GM18526 (cell line): ENCODE measurements around the gene CUX1.

Source experiments
- POLR2A ChIP-seq: IDR thresholded peaks from 3 replicates; pipeline ENCODE4 v1.6.1; 2011; ENCODE audit not compliant: insufficient read length; ENCODE audit errors: extremely low read depth

The CUX1 gene

GRCh38 chr7:101993311-101993710 is 175.9 kb downstream of the CUX1 start:
- no peak for TF ChIP-seq POLR2A

DNA sequence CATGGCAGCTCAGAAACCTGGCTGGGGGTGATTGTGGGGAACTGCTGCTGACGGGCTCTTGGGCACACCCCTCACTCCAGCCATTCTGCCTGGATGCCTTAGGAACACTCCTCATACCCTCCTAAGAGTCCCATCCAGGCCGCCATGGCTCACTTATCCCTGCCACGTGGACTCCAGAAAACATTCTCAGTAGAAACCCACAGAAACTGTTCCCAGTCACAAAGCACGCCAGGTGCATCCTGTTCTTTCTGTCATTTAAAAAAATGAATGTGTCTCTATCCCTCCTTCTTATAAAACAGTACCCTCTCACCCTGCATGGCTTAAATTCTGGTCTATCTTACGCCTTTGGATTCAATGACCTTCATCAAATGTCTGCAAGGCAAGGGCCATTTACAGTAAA is 177.7 kb downstream of the CUX1 start:
- no peak for TF ChIP-seq POLR2A

DNA sequence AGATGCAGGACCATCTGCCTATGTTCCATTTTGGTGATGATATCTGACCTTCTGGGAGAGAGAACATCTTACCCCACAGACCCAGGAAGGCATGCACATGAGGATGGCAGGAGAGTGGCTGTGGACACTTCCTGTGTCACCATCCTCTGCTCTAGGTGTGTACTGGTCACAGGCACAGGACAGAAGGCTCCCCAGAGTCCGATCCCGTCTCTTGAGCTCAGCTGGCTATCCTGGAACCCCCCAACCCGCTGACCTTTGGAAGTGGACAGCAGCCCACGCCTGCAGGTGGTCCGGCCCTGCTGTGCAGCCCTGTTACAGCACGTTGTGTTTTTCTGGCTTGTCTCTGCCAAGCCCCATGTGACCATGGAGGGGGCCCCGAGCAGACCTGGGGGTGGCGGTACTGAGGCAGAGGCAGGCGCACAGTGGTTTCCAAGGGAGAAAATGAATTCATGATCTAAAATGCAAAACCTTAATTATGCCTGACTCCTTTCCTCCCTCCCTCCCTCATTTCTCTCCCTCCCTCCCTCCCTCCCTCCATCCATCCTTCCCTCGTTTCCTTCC is 178.8 kb downstream of the CUX1 start:
- no peak for TF ChIP-seq POLR2A

DNA sequence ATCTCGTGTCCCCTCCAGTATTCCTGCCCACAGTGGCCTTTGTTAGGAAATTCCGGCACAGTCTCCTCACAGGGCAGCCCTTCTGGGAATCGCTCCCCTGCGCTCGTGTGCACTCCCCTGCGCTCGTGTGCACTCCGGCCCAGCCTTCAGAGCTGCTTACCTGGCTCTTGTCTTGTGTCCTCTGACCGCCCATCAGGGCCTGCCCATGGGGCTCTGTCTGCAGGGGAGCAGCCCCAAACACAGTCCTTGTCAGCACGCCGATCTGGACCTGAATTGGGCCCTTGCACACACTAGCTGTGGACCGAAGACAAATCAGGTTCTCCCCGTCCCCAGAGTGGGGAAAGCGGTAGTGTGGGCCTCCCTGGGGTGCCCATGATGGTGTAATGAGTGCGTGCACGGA is 179.4 kb downstream of the CUX1 start:
- no peak for TF ChIP-seq POLR2A

DNA sequence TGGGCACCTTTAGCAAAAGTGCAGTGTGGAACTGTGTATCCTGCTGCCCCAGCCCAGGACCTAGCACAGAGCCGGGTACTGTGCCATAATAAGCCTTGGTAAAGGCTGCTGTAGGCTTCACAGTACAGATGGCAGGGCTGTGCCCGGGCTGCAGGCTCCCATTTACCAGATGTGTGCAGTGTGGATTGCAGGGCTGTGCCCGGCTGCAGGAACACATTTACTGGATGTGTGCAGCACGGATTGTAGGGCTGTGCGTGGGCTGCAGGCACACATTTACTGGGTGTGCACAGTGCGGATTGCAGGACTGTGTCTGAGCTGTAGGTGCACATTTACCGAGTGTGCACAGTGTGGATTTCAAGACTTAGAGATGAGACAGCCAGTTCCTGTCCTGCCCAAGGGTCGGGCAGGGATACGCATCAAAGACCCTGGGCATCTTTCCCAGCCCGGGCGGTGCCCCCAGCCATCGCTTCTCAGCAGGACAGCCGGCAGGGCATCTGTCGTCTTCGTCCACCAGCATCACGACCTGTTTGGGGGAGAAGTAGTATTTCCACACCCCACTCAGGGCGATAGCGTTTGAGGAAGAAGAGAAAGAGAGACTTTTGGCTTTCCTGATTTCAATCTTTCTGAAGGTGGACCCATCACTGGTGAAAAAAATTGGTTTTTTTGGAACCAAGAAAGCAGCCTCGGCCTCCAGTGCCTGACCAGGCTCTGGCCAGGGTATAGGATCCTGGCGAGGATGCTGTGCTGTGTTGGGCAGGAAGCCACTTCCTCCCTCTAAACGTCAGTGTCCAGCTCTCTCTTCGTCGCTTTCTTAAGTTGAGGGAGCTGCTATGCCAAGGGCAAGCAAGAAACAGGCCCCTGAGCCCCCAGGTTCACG is 180.8 kb downstream of the CUX1 start:
- TF ChIP-seq POLR2A = no peak

- no peak for TF ChIP-seq POLR2A
These were observed 181.4 kb downstream of the CUX1 start for GRCh38 chr7:101998906-101999240.

DNA sequence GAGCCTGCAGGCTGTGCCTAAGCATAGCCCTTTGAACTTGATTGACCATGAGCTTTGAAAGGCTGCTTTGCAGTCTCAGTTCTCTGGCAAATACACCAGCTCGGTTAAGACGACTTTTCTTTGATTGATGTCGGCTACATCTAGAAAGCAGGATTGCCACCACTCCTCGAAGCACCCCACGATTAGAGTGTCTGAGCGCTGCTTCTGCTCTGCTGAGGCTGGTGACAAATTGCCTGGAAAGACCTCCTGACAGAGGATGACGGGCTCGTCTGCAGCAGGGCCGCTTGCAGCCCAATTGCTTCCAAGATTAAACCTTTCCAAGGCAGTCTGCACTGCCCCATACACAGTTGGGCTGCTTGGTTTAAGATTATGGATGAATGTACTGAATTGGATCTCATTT is 182.0 kb downstream of the CUX1 start:
- no peak for TF ChIP-seq POLR2A

DNA sequence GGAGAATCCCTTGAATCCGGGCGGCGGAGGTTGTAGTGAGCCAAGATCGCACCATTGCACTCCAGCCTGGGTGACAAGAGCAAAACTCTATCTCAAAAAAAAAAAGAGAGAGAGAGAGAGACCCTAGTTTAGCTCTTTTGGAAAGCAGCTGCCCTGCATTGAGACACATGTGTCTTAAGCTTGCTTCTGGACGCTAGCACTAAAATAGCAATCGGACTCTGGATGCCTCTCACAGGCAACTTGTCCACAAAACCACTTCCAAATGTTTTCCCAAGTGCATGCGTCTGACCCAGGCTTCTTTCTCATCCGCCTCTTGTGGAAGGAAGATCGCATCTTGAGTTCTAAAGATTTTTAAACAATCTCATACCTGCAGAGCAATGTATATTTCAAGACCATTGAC is 182.7 kb downstream of the CUX1 start:
- TF ChIP-seq POLR2A = no peak

- no peak for TF ChIP-seq POLR2A
These were observed 186.8 kb downstream of the CUX1 start for GRCh38 chr7:102004229-102004628.

- TF ChIP-seq POLR2A = no peak
These were observed 187.4 kb downstream of the CUX1 start for GRCh38 chr7:102004848-102005247.

- no peak for TF ChIP-seq POLR2A
These were observed 188.6 kb downstream of the CUX1 start for GRCh38 chr7:102005933-102006480.

DNA sequence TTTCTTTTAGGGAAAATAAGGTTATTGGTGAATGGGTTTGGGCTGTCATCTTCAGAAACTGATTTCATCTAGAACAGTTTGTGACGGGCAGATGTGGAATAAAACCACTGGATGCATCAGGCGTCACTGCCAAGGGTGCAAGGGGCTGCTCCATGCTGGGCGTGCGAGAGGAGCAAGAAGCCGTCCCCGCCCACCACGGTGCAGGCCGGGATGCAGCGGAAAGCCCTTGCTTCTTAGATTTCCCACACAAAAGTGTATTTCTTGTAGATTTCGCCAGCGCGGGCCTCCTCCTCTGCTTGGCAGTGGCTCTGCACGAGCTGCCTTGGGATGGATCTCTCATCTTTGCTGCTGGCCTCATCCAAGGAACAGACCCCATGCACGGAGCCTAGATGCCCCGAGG is 189.3 kb downstream of the CUX1 start:
- no peak for TF ChIP-seq POLR2A

- TF ChIP-seq POLR2A = no peak
These were observed 191.3 kb downstream of the CUX1 start for GRCh38 chr7:102008535-102009262.

- no peak for TF ChIP-seq POLR2A
These were observed 192.2 kb downstream of the CUX1 start for GRCh38 chr7:102009628-102010027.

DNA sequence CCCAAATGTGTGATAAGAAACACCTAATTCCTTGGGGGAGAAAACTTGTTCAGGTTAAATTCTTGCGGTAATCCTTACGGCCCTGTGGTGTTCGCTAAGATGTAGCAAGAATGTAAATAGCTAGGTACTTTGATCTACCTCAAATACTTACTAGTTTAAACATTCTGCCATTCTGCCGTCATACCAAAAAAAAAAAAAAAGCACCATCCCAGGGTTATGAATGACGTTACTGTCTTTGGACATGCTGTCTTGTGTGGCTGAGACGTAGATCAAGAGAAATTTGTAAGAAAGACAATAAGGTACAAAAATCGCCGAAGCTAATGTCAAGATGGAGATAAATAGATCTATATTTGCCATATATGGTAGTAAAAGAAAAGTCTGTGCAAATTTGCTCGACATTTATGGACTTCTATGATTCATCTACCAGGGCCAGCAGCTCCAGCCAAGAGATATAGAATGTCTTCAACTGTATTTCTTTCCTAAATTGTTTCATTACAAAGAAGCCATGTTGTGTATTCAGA is 195.6 kb downstream of the CUX1 start:
- no peak for TF ChIP-seq POLR2A

DNA sequence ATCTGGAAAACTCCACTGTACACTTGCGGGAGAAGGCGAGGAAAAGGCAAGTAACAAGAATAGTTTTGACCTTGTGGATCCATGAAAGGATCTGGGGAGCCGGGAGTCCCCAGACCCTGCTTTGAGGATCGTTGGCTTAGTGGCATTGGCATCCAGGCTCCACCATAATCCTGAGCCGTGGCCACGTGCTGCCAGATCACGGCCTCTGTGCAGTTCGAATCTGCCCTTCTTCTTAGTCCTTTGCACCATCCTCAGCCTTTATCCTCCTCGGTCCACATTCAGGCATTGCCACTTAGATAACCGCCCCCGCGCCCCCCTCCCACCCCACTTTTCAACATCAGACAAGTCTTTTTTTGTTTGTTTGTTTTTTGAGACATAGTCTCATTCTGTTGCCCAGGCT is 201.4 kb downstream of the CUX1 start:
- TF ChIP-seq POLR2A = no peak
